A673 (cell line): Measurements from ENCODE around the gene RAB7B. TPM values are rescaled to one million over a fixed set of nuclear protein-coding genes. Genes with fewer than 3 reads are reported as not detected.

Source experiments
- BruUV-seq: library from RNA; stranded (reverse); fragments of 400-500 nt; replicated peaks from 2 replicates; lab custom pipeline; 2021; lab: Mats Ljungman, UMichigan
- CTCF ChIA-PET: fragments of 300-600 bp; sonication (Branson Sonifier 250); formaldehyde crosslinking; loops from one replicate; lab custom pipeline; 2022; ENCODE audit warnings: antibody characterized with exemption; lab: Charles Lee
- POLR2A ChIA-PET: fragments of 300-600 bp; sonication (Branson Sonifier 250); formaldehyde crosslinking; loops from one replicate; lab custom pipeline; 2022; ENCODE audit warnings: antibody characterized with exemption; ENCODE audit not compliant: low non-redundant PET; lab: Charles Lee
- DNase-seq: peaks from one replicate; pipeline ENCODE4 v3.0.0-alpha.2; 2015; ENCODE audit warnings: low spot score
- H3K27ac ChIP-seq: fragments of 200-600 bp; sonication (generic); 2 replicates; pipeline ENCODE4 v1.5.1; 2016; ENCODE audit warnings: mixed run types, low read depth, mild to moderate bottlenecking, mixed read lengths, antibody characterized with exemption, low read length; ENCODE audit not compliant: poor library complexity, severe bottlenecking
- H3K27me3 ChIP-seq: fragments of 200-600 bp; sonication (generic); replicated peaks from 2 replicates; pipeline ENCODE4 v1.6.1; 2017; ENCODE audit warnings: mixed run types, low read depth, mild to moderate bottlenecking, mixed read lengths, antibody characterized with exemption, low read length; ENCODE audit not compliant: insufficient read depth, poor library complexity
- H3K36me3 ChIP-seq: fragments of 200-600 bp; sonication (generic); 2 replicates; pipeline ENCODE4 v1.6.1; 2016; ENCODE audit warnings: mixed run types, mild to moderate bottlenecking, mixed read lengths, antibody characterized with exemption, low read length; ENCODE audit not compliant: insufficient read depth, poor library complexity, severe bottlenecking
- H3K4me1 ChIP-seq: fragments of 200-600 bp; sonication (generic); 2 replicates; pipeline ENCODE4 v1.6.1; 2017; ENCODE audit warnings: mixed run types, mild to moderate bottlenecking, mixed read lengths, antibody characterized with exemption, low read length; ENCODE audit not compliant: insufficient read depth, poor library complexity, severe bottlenecking
- H3K4me3 ChIP-seq: fragments of 200-600 bp; sonication (generic); 2 replicates; pipeline ENCODE4 v1.5.1; 2016; ENCODE audit warnings: low read depth, mixed run types, mild to moderate bottlenecking, mixed read lengths, low read length; ENCODE audit not compliant: poor library complexity, severe bottlenecking
- H3K9me3 ChIP-seq: fragments of 200-600 bp; sonication (generic); 2 replicates; pipeline ENCODE4 v1.6.1; 2016; ENCODE audit warnings: mixed run types, low read depth, mild to moderate bottlenecking, mixed read lengths, antibody characterized with exemption, low read length; ENCODE audit not compliant: poor library complexity, severe bottlenecking
- EZH2 ChIP-seq: fragments of 200-600 bp; sonication (generic); IDR thresholded peaks from 2 replicates; pipeline ENCODE4 v1.6.1; 2017; ENCODE audit warnings: borderline replicate concordance, low read depth, mild to moderate bottlenecking, mixed read lengths, antibody characterized with exemption, low read length; ENCODE audit not compliant: poor library complexity, severe bottlenecking
- intact Hi-C: fragments of 100-400 bp; cut with micrococcal nuclease; formaldehyde crosslinking; loops from one replicate; pipeline ENCODE4 v1.10.0; 2022; ENCODE audit not compliant: unreplicated experiment
- total RNA-seq: library from RNA; stranded (reverse); gene quantifications from 2 replicates; pipeline ENCODE4 v1.2.3, GENCODE V29; 2021
- TF ChIP-seq, protein P1 (sequence below): fragments of 300-800, 200-600 bp; sonication (generic); conservative IDR thresholded peaks from 2 replicates; pipeline ENCODE4 v1.5.1; 2017; ENCODE audit warnings: low read depth, mild to moderate bottlenecking, antibody characterized with exemption, low read length, moderate library complexity, mixed read lengths

Gene RAB7B
- total RNA-seq, 1 experiment from 2014 or later: 0.11 TPM

DNA sequence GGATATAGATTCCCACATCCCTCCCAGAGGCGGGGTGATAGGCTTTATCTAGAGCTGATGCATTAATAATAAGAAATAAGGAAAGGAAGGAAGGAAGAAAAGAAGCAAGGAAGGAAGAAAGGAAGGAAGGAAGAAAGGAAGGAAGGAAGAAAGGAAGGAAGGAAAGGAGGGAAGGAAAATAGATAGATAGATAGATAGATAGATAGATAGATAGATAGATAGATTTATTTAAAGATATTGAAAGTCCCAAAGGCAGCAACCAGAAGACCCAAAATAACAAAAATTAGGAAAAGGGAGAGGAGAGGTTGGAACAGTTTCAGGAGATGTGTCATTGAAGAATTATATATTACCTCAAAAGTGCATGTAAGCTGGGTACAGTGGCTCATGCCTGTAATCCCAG, 47.7 kb downstream of the RAB7B start:
- POLR2A ChIA-PET: no interaction called here
- CTCF ChIA-PET: no interaction called here
- intact Hi-C loops: no loop called here

DNA sequence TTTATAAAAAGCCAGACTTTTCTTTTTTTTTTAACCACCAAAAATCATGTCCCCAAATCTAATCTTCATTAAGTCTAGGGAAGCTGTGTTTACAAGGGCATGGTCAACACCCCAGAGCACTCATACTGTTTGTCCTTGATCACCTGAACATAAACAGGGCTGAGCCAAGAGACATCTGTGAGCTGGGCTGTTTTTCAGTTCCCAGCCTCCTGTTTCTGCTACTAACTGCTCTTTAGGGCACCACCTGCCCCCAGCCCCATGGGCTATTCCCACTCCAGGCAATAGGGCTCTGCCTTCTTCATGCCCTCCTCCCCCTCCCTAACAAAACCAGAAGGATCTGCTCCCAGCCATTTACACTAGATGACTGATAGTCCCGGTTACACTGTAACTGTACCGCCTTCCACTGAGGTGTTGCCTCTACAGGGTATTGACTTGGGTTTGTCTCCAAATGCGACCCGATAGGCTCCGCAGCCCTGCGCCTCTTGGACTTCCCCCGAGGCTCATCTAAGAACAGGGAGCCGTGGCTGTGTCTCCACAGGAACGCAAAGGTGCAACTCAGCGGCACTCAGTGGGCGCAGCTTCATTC, 48.3 kb downstream of the RAB7B start:
- Histone ChIP-seq H3K36me3 (no peaks in the 10 kb centered on the region), H3K27ac (no peak overlapping the region), H3K4me1 (no peaks in the 10 kb centered on the region), H3K27me3 (peaks cover 7% of the 10 kb centered on the region), H3K9me3 (no peaks in the 10 kb centered on the region), H3K4me3 (no peak overlapping the region)
- CTCF ChIA-PET: no interaction called here
- no TSS peak for BruUV-seq
- no peak for DNase-seq
- TF ChIP-seq, protein P1, sequence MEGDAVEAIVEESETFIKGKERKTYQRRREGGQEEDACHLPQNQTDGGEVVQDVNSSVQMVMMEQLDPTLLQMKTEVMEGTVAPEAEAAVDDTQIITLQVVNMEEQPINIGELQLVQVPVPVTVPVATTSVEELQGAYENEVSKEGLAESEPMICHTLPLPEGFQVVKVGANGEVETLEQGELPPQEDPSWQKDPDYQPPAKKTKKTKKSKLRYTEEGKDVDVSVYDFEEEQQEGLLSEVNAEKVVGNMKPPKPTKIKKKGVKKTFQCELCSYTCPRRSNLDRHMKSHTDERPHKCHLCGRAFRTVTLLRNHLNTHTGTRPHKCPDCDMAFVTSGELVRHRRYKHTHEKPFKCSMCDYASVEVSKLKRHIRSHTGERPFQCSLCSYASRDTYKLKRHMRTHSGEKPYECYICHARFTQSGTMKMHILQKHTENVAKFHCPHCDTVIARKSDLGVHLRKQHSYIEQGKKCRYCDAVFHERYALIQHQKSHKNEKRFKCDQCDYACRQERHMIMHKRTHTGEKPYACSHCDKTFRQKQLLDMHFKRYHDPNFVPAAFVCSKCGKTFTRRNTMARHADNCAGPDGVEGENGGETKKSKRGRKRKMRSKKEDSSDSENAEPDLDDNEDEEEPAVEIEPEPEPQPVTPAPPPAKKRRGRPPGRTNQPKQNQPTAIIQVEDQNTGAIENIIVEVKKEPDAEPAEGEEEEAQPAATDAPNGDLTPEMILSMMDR: no peak
- TF ChIP-seq EZH2: no peak
- intact Hi-C loops: no loop called here
- POLR2A ChIA-PET: no interaction called here

More for the DNA sequence above, 47.7 kb downstream of the RAB7B start:
- TF ChIP-seq, protein P1: no peak
- TF ChIP-seq EZH2: no peak
- Histone ChIP-seq H3K27me3 (peaks cover 7% of the 10 kb centered on the region), H3K9me3 (no peaks in the 10 kb centered on the region), H3K27ac (no peak overlapping the region), H3K36me3 (no peaks in the 10 kb centered on the region), H3K4me1 (no peaks in the 10 kb centered on the region), H3K4me3 (no peak overlapping the region)
- no TSS peak for BruUV-seq
- DNase-seq: no peak

DNA sequence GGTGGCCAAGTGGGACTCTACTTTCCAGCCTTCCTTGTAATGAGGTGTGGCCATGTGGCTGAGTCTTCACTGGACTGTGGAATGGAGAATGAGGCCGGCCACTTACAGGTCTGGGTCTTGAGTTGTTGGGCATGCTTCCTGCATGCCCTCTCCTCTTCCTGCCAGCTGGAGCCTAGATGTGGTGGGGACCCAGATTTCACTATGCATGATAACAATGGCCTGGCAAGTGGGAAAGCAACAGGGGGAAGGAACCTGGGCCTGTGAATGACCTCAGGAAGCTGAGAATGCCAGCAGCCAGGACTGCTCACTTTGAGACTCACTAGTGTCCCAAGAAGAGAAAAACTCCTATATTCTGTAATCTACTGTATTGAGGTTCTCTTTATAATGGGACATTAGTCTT, 51.4 kb downstream of the RAB7B start:
- no peak for TF ChIP-seq EZH2
- TF ChIP-seq, protein P1: no peak
- Histone ChIP-seq H3K27ac (no peak overlapping the region), H3K9me3 (no peaks in the 10 kb centered on the region), H3K4me3 (no peak overlapping the region), H3K4me1 (no peaks in the 10 kb centered on the region), H3K27me3 (peaks cover 11% of the 10 kb centered on the region), H3K36me3 (no peaks in the 10 kb centered on the region)
- DNase-seq: no peak
- POLR2A ChIA-PET: no interaction called here
- intact Hi-C loops: no loop called here
- CTCF ChIA-PET: interaction anchor here (1.1 kb wide), 1 partner anchor 25 kb away, joined by 3 read pairs; no protein-coding TSS in a partner anchor
- BruUV-seq: no TSS peak
